Measurements from ENCODE around the gene TEX14. TPM values are rescaled to one million over a fixed set of nuclear protein-coding genes. Genes with fewer than 3 reads are reported as not detected.

Gene TEX14
- total and polyA plus RNA-seq, 10 of the 15 experiments (the other 5 are each of a cell fraction or from before 2014, with no cell fraction given) = 0.15 to 1.3 (median 0.66) TPM

DNA sequence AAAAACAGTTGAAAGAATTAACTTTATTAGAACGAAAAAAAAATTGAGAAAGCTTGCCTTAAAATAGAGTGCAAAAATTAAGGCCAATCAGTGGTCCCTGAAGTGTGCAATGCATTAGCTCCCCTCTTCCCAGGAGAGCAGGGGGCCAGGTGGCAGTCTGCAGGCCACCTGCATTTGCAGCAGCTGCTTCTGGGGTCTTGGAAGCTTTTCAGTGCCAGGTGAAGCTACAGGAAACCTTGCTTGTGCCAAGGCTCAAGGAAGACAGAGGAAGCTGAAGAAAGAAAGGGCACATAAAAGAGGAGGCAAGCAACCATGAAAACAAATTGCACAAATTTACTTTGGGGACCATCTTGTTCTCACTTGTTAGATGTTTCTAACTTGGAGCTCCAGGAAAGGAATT, 126.9 kb downstream of the TEX14 start (continued):
- TF ChIP-seq E2F8 (IDR thresholded peaks at IDR 0.05; ENCODE audit: low read depth, partially characterized antibody) (no peak), NFYA (IDR thresholded peaks at IDR 0.05; ENCODE audit: borderline replicate concordance, low read depth, low read length) (no peak), MEF2B (IDR thresholded peaks at IDR 0.05; ENCODE audit: partially characterized antibody, poor library complexity, severe bottlenecking) (no peak)

DNA sequence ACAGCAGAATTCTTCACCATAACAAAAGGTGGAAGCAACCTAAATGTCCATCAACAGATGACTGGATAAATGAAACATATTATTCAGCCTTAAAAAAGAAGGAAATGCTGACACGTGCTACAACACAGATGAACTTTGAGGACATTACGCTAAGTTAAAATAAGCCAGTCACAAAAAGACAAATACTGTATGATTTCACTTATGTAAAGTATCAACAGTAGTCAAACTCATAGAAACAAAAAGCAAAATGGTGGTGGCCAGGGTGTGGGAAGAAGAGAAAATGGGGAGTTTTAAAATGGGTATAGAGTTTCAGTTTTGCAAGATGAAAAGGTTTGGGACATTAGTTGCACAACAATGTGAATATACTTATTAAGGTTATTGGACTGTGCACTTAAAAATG, 127.6 kb downstream of the TEX14 start:
- ChIA-PET RAD21 (ENCODE audit: unreplicated experiment) (no interaction called here), CTCF (interaction anchor here (1.8 to 2.0 kb wide), 2 partner anchors 13 to 14 kb away, joined by 8 to 22 read pairs; no protein-coding TSS in a partner anchor), POLR2A (interaction anchor here (1.0 to 1.3 kb wide), 2 partner anchors 8 to 12 kb away, joined by 3 to 4 read pairs; no protein-coding TSS in a partner anchor), SMC1A (ENCODE audit: uncharacterized antibody, unreplicated experiment) (interaction anchor here (1.2 to 1.7 kb wide), 2 partner anchors 10 to 116 kb away, joined by 3 to 5 read pairs; no protein-coding TSS in a partner anchor)
- no TSS peak for BruUV-seq (replicated peaks)
- ATAC-seq (no peak), FAIRE-seq (no peak), DNase-seq (ENCODE audit: low read depth, low spot score) (no peak)
- in situ Hi-C loops (cut with MboI) = no loop called here
- Histone ChIP-seq H3K4me1 (ENCODE audit: control insufficient read depth, insufficient read depth, low read length) (peaks cover 5% of the 10 kb centered on the region), H2AFZ (ENCODE audit: control insufficient read depth, low read depth, low read length) (no peak overlapping the region), H3K4me2 (ENCODE audit: control insufficient read depth, insufficient read depth) (no peak overlapping the region), H3K9ac (ENCODE audit: control insufficient read depth, insufficient read depth, low read length) (no peak overlapping the region), H3K36me3 (ENCODE audit: control insufficient read depth in 2 of 2, insufficient read depth in 2 of 2, low read length in 1 of 2) (no peaks in the 10 kb centered on the region), H3K4me3 (no peak overlapping the region), H4K20me1 (ENCODE audit: control insufficient read depth, insufficient read depth) (no peaks in the 10 kb centered on the region), H3K9me3 (replicated peaks; ENCODE audit: control insufficient read depth, insufficient read depth, low read length) (no peaks in the 10 kb centered on the region), H3K79me2 (ENCODE audit: control insufficient read depth, insufficient read depth, low read length) (no peaks in the 10 kb centered on the region), H3K27ac (ENCODE audit: control insufficient read depth, insufficient read depth) (no peak overlapping the region), H3K27me3 (replicated peaks in 1 of 2; ENCODE audit: control insufficient read depth in 2 of 2, insufficient read depth in 2 of 2, low read length in 1 of 2) (no peaks in the 10 kb centered on the region)
- 53% methylated on average over 2 of the region's 2 CpGs for WGBS (ENCODE audit: insufficient coverage, insufficient replicate concordance, low lambda C conversion rate, missing lambda C conversion rate)
- intact Hi-C loops (cut with micrococcal nuclease; ENCODE audit: unreplicated experiment) = no loop called here
- TF ChIP-seq, protein P1, sequence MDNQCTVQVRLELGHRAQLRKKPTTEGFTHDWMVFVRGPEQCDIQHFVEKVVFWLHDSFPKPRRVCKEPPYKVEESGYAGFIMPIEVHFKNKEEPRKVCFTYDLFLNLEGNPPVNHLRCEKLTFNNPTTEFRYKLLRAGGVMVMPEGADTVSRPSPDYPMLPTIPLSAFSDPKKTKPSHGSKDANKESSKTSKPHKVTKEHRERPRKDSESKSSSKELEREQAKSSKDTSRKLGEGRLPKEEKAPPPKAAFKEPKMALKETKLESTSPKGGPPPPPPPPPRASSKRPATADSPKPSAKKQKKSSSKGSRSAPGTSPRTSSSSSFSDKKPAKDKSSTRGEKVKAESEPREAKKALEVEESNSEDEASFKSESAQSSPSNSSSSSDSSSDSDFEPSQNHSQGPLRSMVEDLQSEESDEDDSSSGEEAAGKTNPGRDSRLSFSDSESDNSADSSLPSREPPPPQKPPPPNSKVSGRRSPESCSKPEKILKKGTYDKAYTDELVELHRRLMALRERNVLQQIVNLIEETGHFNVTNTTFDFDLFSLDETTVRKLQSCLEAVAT (IDR thresholded peaks at IDR 0.05) = no peak
- TF ChIP-seq LARP7 (IDR thresholded peaks at IDR 0.05) (no peak), EZH2 (IDR thresholded peaks at IDR 0.05; ENCODE audit: borderline replicate concordance, control insufficient read depth, low read depth, low read length) (no peak), MEF2B (IDR thresholded peaks at IDR 0.05; ENCODE audit: partially characterized antibody, poor library complexity, severe bottlenecking) (no peak), CEBPZ (IDR thresholded peaks at IDR 0.05; ENCODE audit: low read depth, low read length) (no peak), NR2C1 (IDR thresholded peaks at IDR 0.05) (no peak), PAX8 (IDR thresholded peaks at IDR 0.05) (no peak), SMAD5 (IDR thresholded peaks at IDR 0.05; ENCODE audit: low read depth) (no peak), KDM1A (IDR thresholded peaks at IDR 0.05; ENCODE audit: borderline replicate concordance) (no peak)
- TF ChIP-seq, protein P2, sequence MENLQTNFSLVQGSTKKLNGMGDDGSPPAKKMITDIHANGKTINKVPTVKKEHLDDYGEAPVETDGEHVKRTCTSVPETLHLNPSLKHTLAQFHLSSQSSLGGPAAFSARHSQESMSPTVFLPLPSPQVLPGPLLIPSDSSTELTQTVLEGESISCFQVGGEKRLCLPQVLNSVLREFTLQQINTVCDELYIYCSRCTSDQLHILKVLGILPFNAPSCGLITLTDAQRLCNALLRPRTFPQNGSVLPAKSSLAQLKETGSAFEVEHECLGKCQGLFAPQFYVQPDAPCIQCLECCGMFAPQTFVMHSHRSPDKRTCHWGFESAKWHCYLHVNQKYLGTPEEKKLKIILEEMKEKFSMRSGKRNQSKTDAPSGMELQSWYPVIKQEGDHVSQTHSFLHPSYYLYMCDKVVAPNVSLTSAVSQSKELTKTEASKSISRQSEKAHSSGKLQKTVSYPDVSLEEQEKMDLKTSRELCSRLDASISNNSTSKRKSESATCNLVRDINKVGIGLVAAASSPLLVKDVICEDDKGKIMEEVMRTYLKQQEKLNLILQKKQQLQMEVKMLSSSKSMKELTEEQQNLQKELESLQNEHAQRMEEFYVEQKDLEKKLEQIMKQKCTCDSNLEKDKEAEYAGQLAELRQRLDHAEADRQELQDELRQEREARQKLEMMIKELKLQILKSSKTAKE (IDR thresholded peaks at IDR 0.05; ENCODE audit: low read depth, poor library complexity, severe bottlenecking) = no peak

Measured in GM12878 (cell line).